Stimulated activated CD8-positive, alpha-beta memory T cell treated with anti-CD3 and anti-CD28 coated beads, Interleukin-4, amount 100 ng/mL, for 1 hour (primary cell): ENCODE measurements around the gene AAGAB.
"Not testable (repeated sequence)": the region's sequence is repeated elsewhere in the genome, so short reads cannot be mapped to it uniquely, and the experiment has no call there.

Experiments
- DNase-seq, 2 donors: peaks; one replicate each; pipeline ENCODE4 v3.0.0-alpha.2; 2020; ENCODE audit warnings: low read depth in 2 of 2, low spot score in 1 of 2

The AAGAB gene, protein sequence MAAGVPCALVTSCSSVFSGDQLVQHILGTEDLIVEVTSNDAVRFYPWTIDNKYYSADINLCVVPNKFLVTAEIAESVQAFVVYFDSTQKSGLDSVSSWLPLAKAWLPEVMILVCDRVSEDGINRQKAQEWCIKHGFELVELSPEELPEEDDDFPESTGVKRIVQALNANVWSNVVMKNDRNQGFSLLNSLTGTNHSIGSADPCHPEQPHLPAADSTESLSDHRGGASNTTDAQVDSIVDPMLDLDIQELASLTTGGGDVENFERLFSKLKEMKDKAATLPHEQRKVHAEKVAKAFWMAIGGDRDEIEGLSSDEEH

DNA sequence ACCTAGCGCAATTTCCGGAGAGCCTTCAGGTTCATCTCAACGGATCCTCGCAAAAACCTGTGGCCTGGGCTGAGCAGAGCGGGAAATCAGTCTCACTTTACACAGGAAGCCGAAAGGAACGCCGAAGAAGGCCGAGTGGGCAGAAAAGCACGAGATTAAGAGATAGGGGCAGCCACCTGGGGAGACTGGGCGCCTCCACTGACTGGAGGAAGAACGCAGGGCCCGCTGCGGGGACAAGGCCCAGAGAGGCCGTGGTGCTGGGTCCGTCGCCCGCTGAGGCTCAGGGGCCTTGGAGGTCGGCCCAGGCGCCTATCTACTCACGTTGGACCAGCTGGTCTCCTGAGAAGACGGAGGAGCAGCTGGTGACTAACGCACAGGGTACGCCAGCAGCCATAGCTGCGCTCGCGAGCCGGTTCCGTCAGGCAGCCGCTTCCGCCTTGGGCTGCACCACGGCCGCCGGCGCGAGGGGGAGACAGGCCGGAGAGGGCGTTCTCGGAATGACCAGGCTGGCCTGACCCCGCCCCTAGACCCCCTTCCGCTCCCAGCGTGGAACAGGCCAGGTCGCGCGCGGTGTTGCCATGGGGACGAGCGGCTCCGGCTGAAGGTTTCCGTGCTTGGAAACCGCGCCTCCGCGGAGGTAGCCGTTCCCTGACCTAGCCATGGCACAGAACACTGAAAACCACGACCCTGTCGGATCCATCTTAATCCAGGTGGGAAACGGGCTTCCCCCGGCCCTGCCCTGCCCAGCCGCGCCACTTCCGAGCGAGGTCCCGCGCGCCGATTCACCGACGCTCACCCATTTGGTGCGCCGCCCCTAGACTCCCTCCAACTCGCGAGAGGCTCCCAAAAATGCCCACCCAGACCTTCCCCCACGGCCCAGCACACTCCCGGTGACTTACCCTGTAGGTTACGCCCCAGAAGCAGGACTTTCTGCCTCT is at the start of gene AAGAB, which contains the start of gene IQCH:
AAGAB (minus strand) TSS at position 424 of the 938 bp plus-strand sequence; CDS start at position 394, 30 bp downstream.
IQCH (plus strand) TSS at position 549 of the 938 bp plus-strand sequence; CDS start at position 660, 111 bp downstream.
- peak; percentile 97 to 98 for DNase-seq

- DNase-seq = no peak
These were observed 49.3 kb upstream of the AAGAB start for GRCh38 chr15:67303490-67304363.

DNA sequence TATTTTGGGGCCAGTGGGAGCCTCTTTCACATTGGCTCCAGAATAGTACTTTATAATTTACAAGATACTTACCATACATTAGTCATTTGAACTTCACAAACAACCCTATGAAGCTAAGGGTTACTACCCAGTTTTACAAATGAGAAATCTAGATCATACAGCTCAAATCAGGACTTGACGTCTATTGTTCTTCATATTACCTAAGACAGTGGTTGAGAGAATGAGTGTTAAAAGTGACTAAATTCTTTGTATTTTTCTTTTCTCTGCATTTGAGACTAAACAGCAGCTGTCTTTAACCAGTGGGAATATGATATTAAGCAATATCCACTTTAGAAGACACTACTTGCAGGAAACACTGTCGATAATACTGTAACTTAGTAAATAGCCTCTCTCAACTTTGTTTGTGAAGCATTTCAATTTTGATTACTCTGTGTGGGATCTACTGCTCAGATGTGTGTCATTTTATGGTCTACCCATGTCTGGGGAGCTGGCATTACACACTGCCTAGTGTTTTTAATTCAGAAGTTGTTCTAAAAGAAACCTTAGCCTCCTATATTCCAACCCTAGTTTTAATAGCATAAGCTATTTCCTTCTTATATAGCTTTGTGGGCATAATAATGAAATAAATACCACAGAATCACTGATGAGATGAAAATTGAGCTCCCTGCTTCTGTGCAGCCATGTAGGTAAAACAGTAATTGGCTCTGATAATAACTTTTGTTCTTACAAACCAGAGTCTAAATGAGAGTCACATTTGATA is 46.0 kb upstream of the AAGAB start:
- DNase-seq = no peak

DNA sequence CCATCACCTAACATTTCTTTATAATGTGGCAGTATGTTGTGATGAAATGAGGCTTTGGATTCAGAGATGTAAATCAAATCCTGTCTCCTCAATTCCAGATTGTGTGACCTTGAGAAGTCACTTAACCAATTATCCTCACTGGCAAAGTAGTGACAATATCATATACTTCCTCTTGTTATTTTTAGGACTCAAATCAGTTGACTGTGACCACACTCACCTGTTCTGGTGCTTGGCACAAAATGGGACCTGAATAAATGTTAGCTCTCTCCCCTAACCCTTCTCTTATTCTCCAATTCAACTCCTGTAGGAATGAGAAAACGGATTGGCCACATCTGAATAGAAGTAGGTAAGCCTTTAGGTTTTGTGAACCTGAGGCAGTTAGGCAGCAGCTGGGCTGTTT is 42.2 kb upstream of the AAGAB start:
- DNase-seq = no peak

DNA sequence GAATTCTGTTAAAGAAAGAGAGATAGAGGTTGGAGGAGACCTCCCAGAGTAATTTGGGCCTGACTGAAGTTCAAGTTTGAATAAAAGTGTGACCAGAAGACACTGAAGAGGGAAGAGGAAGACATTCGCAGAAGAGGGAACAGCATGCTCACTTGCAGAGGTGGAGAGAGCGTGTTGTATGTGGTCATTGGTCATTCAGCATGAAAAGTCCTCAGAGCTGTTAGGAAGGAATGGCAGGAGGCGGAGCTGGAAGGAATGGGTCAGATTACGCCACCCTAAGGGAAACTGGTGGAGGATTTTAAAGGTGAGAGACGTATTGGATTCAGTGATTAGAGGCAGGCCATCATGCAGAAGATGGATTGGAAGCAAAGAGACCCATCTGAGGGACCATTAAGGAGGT is 41.7 kb upstream of the AAGAB start:
- no peak for DNase-seq

- DNase-seq = no peak
These were observed 35.9 kb upstream of the AAGAB start for GRCh38 chr15:67290319-67290718.

GRCh38 chr15:67286400-67286799 is 31.9 kb upstream of the AAGAB start:
- DNase-seq = not testable (repeated sequence)

DNA sequence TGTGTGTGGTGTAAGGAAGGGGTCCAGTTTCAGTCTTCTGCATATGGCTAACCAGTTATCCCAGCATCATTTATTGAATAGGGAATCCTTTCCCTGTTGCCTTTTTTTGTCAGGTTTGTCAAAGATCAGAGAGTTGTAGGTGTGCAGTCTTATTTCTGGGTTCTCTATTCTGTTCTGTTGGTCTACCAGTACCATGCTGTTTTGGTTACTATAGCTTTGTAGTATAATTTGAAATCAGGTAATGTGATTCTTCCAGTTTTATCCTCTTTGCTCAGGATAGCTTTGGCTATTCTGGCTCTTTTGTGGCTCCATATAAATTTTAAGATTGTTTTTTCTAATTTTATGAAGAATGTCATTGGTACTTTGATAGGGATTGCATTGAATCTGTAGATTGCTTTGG is 31.2 kb upstream of the AAGAB start:
- not testable (repeated sequence) for DNase-seq

DNA sequence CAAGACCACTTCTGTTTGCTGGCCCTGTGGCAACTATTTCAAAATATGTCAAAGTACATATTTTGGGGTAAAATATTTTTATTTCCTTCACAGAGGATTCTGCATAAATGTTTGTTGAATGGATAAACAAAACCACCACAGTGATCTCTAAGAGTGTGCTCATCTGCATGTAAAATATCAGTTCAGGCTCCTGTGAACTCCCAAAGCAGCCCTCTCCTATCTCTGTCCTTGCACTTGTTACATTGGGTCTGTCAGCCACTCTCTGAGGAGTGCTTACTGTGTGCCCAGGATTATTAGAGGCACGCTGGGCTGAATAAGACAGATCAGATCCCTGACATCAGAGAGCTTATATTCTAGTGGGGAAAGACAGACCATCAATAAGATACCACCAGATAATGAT is 27.3 kb upstream of the AAGAB start:
- DNase-seq = no peak

DNA sequence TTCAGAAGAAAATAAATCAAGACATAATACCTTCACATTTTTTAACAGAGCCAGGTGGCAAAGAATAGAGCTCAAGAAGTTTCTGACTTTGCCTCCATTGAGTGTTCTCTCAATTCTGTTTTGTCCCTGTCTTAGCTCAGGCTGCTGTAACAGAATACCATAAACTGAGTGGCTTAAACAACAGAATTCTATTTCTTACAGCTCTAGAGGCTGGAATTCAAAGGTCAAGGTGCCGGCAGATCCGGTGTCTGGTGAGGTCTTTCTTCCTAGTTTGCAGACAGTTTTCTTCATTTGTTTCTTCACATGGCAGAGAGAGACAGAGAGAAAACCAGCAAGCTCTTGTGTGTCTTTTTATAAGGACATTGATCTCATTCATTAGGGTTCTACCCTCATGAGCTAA is 25.8 kb upstream of the AAGAB start:
- no peak for DNase-seq

DNA sequence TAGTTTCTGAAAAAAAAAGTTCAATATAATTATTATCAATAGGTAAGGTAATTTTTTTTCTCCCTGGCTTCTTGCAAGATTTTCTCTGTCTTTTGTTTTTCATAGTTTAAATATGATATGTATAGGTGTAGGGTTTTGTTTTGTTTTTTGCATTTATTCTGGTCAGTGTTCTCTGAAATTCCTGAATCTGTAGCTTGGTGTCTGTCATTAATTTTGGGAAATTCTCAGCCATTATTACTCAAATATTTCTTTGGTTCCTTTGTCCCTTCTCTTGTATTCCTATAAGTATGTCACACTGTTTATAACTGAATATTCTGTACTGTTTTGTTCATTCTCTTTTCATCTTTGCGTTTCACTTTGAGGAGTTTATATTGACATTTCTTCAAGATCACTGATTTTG is 22.2 kb upstream of the AAGAB start:
- DNase-seq = no peak

DNA sequence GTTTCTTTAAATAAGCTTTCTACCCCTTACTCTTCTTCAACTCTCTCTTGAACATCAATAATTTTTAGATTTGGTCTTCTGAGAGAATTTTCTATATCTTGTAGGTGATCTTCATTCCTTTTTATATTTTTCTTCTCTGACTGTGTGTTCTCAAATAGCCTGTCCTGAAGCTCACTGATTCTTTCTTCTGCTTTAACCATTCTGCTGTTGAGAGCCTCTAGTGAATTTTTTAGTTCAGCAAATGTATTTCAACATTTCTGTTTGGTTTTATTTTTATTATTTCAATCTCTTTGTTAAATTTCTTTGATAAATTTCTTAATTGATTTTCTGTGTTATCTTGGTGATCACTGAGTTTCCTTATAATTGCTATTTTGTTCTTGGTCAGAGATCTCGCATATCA is 19.8 kb upstream of the AAGAB start:
- DNase-seq = no peak

- no peak for DNase-seq
These were observed 13.8 kb upstream of the AAGAB start for GRCh38 chr15:67267951-67268941.

DNA sequence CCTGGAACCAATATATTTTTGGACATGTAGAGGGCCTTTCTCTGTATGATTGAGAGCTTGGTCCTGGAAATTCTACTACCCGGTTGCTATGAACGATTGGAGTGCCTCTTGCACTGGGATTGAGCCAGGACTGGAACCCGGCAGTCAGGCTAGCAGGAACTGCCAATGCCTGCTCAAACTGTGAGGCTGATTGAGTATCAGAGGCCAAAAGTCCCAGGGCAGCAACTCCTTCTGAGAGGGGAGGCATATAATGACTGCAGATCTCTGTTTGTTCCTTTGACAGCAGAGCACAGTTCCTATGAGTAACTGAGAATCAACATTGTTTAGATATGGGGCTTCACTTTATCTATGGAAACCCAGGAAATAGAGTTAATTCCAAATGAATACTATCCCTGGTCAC is 13.0 kb upstream of the AAGAB start:
- DNase-seq = no peak

- no peak for DNase-seq
These were observed 12.4 kb upstream of the AAGAB start for GRCh38 chr15:67266870-67267269.

DNA sequence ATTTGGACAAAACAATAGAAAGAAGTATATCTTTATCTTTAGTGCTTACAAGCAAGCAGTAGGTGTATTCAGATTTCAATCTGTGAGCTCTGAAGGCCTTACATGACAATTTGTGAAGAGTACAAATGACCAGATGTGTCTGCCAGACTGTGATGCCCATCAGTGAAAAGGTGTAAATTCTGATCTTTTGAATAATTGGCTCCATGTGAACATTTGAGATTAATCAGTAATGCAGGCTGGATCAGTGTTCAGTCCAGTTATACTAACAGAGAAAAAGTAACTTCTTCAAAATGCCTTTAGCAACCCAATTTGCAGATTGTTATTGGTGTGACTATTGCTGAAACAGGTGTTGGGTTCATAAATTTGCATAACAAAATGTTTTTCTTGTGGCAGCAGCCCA is 5.3 kb upstream of the AAGAB start:
- no peak for DNase-seq

DNA sequence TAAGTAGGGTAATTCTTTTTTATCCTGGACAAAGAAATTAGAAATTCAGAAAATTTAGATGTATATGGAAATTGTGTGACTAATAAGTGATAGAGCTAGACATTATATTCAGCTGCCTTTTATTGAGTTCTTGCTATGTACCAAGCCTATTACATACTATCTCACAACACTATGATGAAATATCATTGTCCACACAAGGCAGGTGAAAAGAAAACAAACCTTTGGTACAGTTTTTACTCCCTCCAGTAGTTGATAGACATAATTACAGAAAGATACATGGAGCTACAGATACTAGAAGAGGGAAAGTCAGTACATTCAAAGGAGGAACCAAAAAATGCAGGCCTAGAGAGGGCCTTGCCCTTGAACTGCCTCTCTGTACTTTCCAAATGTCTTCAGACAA is 4.9 kb upstream of the AAGAB start:
- no peak for DNase-seq

DNA sequence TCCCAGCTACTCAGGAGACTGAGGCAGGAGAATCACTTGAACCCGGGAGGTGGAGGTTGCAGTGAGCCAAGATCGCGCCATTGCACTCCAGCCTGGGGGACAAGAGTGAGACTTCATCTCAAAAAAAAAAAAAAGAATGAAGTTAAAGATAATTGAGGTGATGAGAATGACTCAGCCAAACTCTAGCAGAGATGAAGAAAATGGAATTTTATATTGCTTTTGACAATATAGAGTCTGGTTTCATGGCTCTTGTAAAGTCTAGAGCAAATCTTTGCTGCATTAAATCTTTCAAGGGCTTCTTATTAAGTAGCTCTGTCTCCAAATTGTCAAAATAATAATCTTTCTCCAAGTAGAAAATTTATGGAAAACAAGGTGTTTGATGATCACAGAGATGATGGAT is 4.0 kb upstream of the AAGAB start:
- not testable (repeated sequence) for DNase-seq

DNA sequence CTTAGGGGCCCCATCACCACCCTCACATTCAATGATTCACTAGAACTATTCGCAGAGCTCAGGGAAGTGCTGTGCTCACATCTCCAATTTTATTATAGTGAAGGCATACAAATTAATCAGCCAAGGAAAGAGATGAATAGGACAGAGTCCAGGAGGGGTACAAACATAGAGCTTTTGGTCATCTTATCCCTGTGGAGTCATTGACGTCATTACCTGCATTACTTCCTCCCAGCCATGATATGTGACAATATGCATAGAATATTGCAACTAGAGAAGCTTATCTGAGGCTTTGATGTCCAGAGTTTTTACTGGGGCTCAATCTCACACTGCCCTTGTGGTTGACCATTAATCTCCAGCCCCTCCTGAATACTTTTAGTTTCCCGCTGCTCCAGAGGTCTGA is 1.6 kb upstream of the AAGAB start:
- DNase-seq = no peak
